Right cardiac atrium (tissue), 5 donors: ENCODE measurements around the gene PRTN3. TPM values are rescaled to one million over a fixed set of nuclear protein-coding genes. Genes with fewer than 3 reads are reported as not detected.

Experiments
- ATAC-seq, 2 donors: fragments of 200-7000 bp; cut with Tn5 transposase; one replicate each; pipeline versions ENCODE4 v1.8.0 to v1.9.1; 2020; ENCODE audit warnings: moderate library complexity in 2 of 2, mild to moderate bottlenecking in 1 of 2
- DNase-seq, 3 donors: peaks; one replicate each; pipeline ENCODE4 v3.0.0-alpha.2; 2020
- H3K27ac ChIP-seq: one replicate; pipeline ENCODE4 v1.5.1; 2013; ENCODE audit warnings: mild to moderate bottlenecking, low read length, control low read depth, moderate library complexity
- H3K27me3 ChIP-seq: one replicate; pipeline ENCODE4 v1.6.1; 2013; ENCODE audit not compliant: control insufficient read depth, insufficient read depth
- H3K4me1 ChIP-seq: one replicate; pipeline ENCODE4 v1.6.1; 2013; ENCODE audit warnings: low read length; ENCODE audit not compliant: control insufficient read depth, insufficient read depth
- H3K4me3 ChIP-seq: one replicate; pipeline ENCODE4 v1.5.1; 2013; ENCODE audit warnings: low read length, control low read depth
- H3K9me3 ChIP-seq: one replicate; pipeline ENCODE4 v1.6.1; 2013; ENCODE audit warnings: low read length; ENCODE audit not compliant: control insufficient read depth
- WGBS: extraction: QIAGEN DNeasy Blood & Tissue Kit; methylation state at CpG from one replicate; pipeline ENCODE4 v1.1.7; 2013; 5-methylcytosine and 5-hydroxymethylcytosine counted together
- intact Hi-C, 4 donors: fragments of 100-400 bp; cut with DNase I; formaldehyde crosslinking; loops; one replicate each; pipeline versions ENCODE4 v1.11.0 to v1.14.0; 2022 to 2023
- polyA plus RNA-seq: library from polyadenylated mRNA; stranded (reverse); fragments of 200-250 nt; gene quantifications from one replicate; pipeline ENCODE4 v1.2.3, GENCODE V29; 2013
- total RNA-seq, 4 donors: library from RNA; stranded (reverse); fragmentation: NEBNext Ultra II Directional; extraction: Animal tissue kit (Norgen Biotek cat#: 25700); gene quantifications; one replicate each; pipeline ENCODE4 v1.2.1, GENCODE V29; 2021
- donor health status: healthy with polysubstance abuse.
- donor health status: DM: no; HTN: yes; CAD: no.
- donor health status: DM: no; HTN: no; CAD: no.
- donor health status: DM: no; HTN: yes; CAD: no; lungs with severe emphysema.
- donor health status: DM: yes; HTN: yes; CAD: no.

PRTN3 gene
- total and polyA plus RNA-seq, 5 donors, result not detected

DNA sequence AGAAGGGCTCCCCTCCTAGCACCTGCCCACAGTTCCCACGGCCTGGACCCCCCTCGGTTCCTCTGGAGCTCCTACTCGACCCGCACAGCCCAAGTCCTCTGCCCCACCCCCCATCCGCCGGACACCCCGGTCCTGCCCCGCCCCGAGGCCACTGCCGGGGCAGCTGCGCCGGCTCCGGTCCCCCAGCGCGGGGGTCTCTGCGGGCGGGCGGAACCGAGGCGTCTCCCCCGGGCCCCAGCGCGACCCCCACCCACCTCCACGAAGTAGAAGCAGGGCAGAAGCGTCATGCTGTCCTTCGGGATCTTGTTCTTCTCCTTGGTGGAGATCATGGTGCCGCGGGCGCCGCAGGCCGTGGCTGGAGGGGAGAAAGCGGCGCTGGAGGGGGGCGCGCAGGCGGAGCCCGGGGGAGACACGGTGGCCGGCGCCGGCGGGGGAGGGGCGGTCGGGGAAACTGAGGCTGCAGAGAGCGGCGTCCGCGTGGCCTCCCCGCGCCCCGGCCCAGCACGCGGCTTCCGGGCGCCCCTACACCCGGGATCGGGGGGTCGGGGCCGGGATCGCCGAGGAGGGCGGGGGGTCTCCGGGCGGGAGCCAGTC is 19.5 kb upstream of the PRTN3 start:
- peak overlapping the region; percentile 46 for H3K4me3 ChIP-seq
- no peaks in the 10 kb centered on the region for H3K9me3 ChIP-seq
- WGBS, result 1% methylated on average over 64 of the region's 64 CpGs
- no peaks in the 10 kb centered on the region for H3K27me3 ChIP-seq
- no peaks in the 10 kb centered on the region for H3K4me1 ChIP-seq
- intact Hi-C loops, result no loop called here
- peak; percentile 16 to 22 for ATAC-seq
- peak in 1 of 3 donors; percentile 51 for DNase-seq
- H3K27ac ChIP-seq, result no peak overlapping the region

DNA sequence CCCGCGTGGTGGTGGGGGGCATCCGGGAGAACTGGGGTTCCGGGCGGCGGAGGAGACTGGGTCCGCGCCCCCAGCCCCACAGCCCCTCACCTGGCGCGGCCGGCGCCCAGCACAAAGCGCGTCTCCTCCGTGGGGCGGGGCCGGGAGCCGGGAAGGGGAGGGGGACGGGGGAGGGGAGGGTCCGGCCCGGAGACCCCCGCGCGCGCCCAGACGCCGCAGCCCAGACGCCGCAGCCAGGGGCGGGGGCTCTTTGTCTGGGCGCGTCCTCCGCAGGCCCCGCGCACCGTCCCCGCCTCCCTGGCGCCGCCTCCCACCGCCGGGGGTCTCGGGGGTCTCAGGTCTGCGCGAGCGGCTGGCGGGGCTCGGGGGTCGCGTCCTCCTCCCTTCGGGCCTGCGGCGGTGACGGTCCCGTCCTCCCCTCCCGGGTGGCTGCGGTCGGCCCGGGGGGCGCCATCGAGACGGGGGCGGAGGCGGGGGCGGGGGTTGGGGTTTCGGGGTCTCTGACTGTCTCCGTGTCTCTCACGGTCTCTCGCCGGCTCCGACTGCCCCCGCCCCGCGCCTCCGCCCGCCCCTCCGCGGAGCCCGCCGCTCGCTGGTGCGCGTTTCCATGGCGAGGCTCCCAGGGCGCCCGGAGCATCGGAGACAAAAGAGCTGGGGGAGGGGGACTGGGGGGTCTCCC is 18.8 kb upstream of the PRTN3 start, which contains the start of gene PLPPR3:
PLPPR3 (minus strand) TSS at position 131 of the 679 bp plus-strand sequence. CDS start 396 bp downstream, outside the sequence.
- no peaks in the 10 kb centered on the region for H3K9me3 ChIP-seq
- no peak within 1 kb of the TSS for H3K27ac ChIP-seq
- under 1% methylated on average over 85 of the region's 86 CpGs for WGBS
- ATAC-seq, result peak in 1 of 2 donors; percentile 42
- H3K27me3 ChIP-seq, result no peaks in the 10 kb centered on the region
- intact Hi-C loops, result no loop called here
- peak within 1 kb of the TSS; percentile 46 for H3K4me3 ChIP-seq
- DNase-seq, result peak in 1 of 3 donors; percentile 46
- H3K4me1 ChIP-seq, result no peaks in the 10 kb centered on the region

DNA sequence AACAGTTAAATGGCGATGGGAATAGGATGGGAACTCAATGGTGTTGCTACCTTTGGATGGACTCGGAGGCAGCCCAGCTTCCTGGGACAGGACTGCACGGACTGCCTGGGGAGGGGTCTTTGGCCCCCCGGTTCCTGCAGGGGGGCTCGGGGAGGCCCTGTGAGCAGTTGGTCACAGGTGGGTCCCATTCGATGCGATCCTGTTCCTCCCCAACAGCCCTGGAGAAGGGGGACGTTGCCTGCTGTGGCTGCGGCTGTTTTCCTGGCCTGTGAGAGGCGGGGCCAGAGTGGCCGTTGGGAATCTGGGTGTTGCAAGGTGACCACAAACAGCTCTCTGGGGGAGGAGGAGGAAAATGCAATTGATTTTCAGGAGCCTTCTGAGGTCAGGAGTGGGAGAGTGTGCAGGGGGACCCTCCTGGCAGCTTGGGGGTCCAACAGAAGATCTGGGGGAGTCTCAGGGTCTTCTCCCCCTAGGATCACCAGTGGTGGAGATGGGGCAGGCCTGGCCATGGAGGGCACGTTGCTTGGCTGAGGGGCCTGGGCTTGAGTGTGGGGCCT is 17.2 kb upstream of the PRTN3 start:
- Histone ChIP-seq H3K27ac (no peak overlapping the region), H3K27me3 (no peaks in the 10 kb centered on the region), H3K4me3 (no peak overlapping the region), H3K9me3 (no peaks in the 10 kb centered on the region), H3K4me1 (no peaks in the 10 kb centered on the region)
- ATAC-seq (no peak), DNase-seq (no peak)
- intact Hi-C loops, result no loop called here
- WGBS, result 62% methylated on average over 12 of the region's 12 CpGs

DNA sequence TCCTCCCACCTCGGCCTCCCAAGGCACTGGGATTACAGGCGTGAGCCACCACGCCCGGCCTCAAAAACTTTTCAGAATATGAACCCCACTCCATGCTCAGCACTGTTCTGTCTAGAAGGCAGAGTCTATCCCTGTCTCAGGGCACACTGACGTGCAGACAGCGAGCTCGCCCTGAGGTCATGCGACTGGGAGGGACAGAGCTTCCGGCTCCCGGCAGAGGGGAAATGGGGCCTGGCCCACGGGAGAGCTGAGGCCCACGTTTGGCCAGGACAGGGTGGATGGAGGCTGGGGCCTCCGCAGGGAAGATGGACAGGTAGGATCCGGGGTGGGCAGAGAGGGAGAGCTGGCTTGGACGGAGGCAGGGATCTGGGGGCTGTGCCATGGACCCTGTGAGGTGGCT is 15.9 kb upstream of the PRTN3 start:
- Histone ChIP-seq H3K4me1 (no peaks in the 10 kb centered on the region), H3K27ac (no peak overlapping the region), H3K9me3 (no peaks in the 10 kb centered on the region), H3K4me3 (no peak overlapping the region), H3K27me3 (no peaks in the 10 kb centered on the region)
- intact Hi-C loops, result no loop called here
- 69% methylated on average over 15 of the region's 15 CpGs for WGBS
- peak in 1 of 3 donors; percentile 54 for DNase-seq
- ATAC-seq, result peak; percentile 19 to 24

DNA sequence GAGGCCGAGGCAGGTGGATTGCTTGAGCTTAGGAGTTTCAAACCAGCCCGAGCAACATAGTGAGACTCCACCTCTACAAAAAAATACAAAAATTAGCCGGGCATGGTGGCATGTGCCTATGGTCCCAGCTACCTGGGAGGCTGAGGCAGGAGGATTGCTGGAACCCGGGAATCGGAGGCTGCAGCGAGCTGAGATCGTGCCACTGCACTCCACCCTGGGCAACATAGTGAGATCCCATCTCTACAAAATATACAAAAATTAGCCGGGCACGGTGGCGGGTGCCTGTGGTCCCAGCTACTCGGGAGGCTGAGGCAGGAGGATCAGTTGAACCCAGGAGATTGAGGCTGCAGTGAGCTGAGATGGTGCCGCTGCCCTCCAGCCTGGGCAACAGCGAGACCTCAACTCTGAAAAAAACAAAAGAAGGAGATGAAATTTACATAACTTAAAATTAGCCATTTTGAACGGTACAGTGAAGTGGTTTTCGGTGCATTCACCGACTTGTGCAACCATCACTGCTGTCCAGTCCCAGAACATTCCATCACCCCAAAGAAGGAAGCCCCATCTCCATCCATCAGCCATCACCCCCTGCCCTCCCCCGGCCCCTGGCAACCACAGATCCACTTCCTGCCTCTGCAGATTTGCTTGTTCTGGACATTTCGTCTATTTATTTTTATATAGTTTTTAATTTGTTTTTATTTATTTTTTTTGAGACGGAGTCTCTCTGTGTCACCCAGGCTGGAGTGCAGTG is 14.7 kb upstream of the PRTN3 start:
- Histone ChIP-seq H3K9me3 (no peaks in the 10 kb centered on the region), H3K4me3 (no peak overlapping the region), H3K4me1 (no peaks in the 10 kb centered on the region), H3K27me3 (no peaks in the 10 kb centered on the region), H3K27ac (no peak overlapping the region)
- 80% methylated on average over 19 of the region's 19 CpGs for WGBS
- DNase-seq (no peak), ATAC-seq (no peak)
- intact Hi-C loops, result no loop called here

DNA sequence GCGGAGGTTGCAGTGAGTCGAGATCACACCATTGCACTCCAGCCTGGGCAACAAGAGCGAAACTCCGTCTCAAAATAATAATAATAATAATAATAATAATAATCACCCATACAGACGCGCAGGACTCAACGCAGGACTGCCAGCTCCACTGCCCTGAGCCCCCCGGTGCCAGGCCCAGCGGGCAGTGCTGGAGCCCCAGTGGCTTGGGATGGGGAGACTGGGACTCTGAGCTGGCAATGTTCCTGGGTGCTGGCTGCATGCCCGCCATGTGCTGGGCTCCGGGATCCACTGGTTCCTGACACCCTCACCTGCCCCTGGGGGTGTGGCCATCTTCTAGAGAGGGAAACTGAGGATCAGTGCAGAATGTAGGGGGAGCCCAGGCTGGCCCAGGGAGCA is 13.5 kb upstream of the PRTN3 start:
- Histone ChIP-seq H3K27me3 (no peaks in the 10 kb centered on the region), H3K4me1 (no peaks in the 10 kb centered on the region), H3K27ac (no peak overlapping the region), H3K4me3 (no peak overlapping the region), H3K9me3 (no peaks in the 10 kb centered on the region)
- intact Hi-C loops, result no loop called here
- DNase-seq (no peak), ATAC-seq (no peak)
- WGBS, result 89% methylated on average over 11 of the region's 11 CpGs

DNA sequence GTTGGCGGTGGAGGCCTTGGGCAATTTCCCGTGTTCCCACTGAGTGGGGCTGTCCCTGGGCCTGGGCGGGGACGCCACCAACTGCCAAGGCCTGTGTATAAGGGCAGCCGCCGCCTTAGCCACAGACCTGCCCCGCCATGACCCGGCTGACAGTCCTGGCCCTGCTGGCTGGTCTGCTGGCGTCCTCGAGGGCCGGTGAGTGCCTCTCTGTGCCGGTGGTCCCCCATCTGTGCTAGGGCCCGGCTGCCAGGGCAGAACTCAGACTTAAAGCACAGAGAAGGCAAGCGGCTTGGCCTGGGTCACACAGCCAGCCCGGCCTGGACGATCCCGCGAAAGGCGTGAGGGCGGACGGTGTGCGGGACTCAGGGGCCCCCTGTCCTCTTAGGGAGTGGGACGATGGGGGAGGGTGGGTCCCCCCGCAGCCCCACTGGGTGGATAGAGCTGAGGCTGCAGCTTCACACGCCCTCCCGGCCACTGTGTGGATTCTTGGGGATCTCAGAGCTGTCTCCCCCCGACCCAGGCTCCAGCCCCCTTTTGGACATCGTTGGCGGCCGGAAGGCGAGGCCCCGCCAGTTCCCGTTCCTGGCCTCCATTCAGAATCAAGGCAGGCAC is 13.0 kb upstream of the PRTN3 start, which contains the start of gene AZU1:
AZU1 (plus strand) TSS at position 128 of the 612 bp plus-strand sequence; CDS start at position 138, 10 bp downstream.
- intact Hi-C loops, result no loop called here
- no peaks in the 10 kb centered on the region for H3K9me3 ChIP-seq
- H3K4me1 ChIP-seq, result no peaks in the 10 kb centered on the region
- WGBS, result 69% methylated on average over 33 of the region's 33 CpGs
- DNase-seq (peak in 1 of 3 donors; percentile 75), ATAC-seq (peak; percentile 34 to 44)
- no peak within 1 kb of the TSS for H3K4me3 ChIP-seq
- no peaks in the 10 kb centered on the region for H3K27me3 ChIP-seq
- no peak within 1 kb of the TSS for H3K27ac ChIP-seq

DNA sequence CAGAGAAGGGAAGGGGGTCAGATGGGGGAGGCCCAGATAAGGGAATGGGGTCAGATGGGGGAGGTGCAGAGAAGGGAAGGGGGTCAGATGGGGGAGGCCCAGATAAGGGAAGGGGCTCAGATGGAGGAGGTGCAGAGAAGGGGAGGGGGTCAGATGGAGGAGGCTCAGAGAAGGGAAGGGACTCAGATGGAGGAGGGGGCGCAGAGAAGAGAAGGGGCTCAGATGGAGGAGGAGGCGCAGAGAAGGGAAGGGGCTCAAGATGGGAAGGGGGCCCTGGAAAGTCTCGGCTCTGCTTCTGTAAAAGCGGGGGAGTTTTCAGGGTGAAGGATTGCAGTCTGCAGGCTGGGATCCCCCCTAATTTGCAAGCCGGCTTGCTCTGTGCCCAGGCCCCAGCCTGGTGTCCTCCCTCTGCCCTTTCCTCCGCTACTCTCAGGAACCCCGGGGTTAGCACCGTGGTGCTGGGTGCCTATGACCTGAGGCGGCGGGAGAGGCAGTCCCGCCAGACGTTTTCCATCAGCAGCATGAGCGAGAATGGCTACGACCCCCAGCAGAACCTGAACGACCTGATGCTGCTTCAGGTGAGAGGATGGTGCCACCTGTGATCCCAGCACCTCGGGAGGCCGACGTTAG is 11.6 kb upstream of the PRTN3 start:
- no peak overlapping the region for H3K27ac ChIP-seq
- intact Hi-C loops, result no loop called here
- DNase-seq (no peak), ATAC-seq (no peak)
- H3K27me3 ChIP-seq, result no peaks in the 10 kb centered on the region
- H3K4me1 ChIP-seq, result no peaks in the 10 kb centered on the region
- H3K4me3 ChIP-seq, result no peak overlapping the region
- H3K9me3 ChIP-seq, result no peaks in the 10 kb centered on the region
- WGBS, result 74% methylated on average over 18 of the region's 18 CpGs

DNA sequence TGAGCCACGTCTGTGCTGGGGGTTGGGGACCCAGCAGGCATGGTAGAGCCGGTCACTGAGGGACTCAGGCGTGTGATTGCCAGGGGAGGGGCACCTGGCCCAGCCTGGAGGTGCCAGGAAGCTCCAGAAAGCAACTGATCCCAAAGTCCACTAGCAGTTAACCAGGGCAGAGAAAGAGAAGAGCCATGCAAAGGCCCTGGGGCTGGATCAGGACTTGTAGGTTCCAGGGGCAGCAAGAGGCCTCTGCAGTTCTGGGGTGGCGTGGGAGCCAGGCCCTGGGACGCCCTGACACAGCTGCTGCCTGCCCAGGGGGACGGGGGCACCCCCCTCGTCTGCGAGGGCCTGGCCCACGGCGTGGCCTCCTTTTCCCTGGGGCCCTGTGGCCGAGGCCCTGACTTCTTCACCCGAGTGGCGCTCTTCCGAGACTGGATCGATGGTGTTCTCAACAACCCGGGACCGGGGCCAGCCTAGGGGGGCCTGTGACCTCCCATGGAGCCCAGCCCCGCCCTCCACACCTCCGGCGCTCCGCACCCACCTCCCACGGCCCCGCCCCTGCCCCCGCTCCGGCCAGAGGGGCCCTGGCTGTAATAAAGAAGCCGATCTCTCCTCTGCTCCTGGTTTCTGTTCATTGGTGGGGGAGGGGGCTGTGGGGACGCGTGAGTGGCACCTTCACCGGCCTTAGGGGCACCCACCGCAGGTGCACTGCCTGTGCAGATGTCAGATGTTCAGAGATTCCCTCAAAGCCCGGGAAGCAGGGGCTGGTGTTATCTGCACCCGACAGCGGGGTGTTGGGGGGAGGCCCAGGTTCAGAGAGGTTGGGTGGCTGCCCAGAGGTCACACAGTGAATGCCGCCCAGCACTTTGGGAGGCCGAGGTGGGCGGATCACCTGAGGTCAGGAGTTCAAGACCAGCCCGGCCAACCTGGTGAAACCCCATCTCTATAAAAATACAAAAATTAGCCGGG is 9.1 kb upstream of the PRTN3 start:
- H3K27ac ChIP-seq, result no peak overlapping the region
- DNase-seq, result peak in 1 of 3 donors; percentile 43
- ATAC-seq, result no peak
- H3K4me3 ChIP-seq, result no peak overlapping the region
- intact Hi-C loops, result no loop called here
- H3K4me1 ChIP-seq, result no peaks in the 10 kb centered on the region
- WGBS, result 60% methylated on average over 38 of the region's 38 CpGs
- no peaks in the 10 kb centered on the region for H3K27me3 ChIP-seq
- no peaks in the 10 kb centered on the region for H3K9me3 ChIP-seq
